ENCODE measurements around the gene ATP6V1G2.

Gene ATP6V1G2

DNA sequence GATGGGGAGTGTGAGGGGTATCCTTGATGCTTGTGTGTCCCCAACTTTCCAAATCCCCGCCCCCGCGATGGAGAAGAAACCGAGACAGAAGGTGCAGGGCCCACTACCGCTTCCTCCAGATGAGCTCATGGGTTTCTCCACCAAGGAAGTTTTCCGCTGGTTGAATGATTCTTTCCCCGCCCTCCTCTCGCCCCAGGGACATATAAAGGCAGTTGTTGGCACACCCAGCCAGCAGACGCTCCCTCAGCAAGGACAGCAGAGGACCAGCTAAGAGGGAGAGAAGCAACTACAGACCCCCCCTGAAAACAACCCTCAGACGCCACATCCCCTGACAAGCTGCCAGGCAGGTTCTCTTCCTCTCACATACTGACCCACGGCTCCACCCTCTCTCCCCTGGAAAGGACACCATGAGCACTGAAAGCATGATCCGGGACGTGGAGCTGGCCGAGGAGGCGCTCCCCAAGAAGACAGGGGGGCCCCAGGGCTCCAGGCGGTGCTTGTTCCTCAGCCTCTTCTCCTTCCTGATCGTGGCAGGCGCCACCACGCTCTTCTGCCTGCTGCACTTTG lies 29.0 kb upstream of the ATP6V1G2 start, which contains the start of gene TNF:
TSS of gene TNF (plus strand) at position 231 of the 567 bp plus-strand sequence. CDS start at position 408, 177 bp downstream.
- no peak for DNase-seq

- no peak for DNase-seq
Observed at GRCh38 chr6:31574106-31575061, 28.0 kb upstream of the ATP6V1G2 start.

GRCh38 chr6:31573239-31574105 lies 27.1 kb upstream of the ATP6V1G2 start:
- no peak for DNase-seq

GRCh38 chr6:31572041-31572911 lies 25.9 kb upstream of the ATP6V1G2 start, which contains the start of gene LTA:
LTA (plus strand) TSS chr6:31572289; CDS start chr6:31572743, 454 bp downstream.
- no peak for DNase-seq

DNA sequence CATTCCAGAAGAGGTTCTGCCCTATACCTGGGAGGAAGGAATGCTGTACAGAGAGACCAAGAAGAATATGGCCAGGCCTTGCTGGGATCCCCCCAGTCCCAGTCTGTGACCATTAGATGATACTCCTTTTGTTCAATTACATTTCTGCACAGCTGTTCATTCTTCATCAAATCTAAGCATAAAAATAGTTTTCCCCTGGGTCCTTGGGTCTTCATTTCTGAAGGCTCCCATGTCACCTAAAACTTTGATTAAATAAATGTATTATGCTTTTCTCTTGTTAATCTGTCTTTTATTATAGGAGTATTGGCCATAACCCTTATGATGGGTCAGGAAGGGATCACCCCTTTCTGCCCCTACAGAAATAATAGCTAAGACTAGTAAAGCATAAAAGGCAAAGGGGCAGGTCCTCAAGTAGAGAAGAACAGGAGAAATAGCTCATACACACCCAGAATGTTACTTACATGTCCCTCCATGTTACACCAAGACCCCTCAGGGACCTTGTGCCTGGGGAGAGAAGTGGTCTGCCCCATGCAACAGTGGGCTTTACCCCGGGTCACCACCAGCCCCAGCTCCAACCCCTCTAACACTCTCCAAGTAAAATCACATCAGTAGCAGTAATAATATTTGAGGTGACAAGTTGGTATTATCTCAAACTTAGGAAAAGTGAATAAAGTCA lies 23.6 kb upstream of the ATP6V1G2 start:
- no peak for DNase-seq

DNA sequence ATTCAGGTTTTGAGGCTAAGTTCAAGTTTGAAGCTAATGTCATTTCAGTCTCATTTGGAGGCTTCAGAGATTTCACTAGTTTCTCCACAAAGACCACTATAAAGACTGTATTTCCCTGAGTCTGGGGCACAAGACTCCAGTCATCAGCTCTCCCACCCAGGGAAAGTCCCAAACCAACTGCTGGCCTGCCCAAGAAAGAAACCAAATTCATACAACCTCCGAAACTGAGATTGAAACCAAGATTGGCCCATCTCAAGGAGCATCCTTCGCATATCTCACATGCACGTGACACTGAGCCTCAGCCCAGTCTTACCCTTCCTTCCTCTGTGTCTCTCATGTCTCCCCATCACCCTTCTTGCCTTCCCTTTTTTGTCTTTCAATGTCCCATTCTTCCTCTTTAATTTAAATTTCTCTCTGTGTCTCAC lies 22.1 kb upstream of the ATP6V1G2 start:
- peak in 1 of 2 experiments; percentile 21 for DNase-seq

DNA sequence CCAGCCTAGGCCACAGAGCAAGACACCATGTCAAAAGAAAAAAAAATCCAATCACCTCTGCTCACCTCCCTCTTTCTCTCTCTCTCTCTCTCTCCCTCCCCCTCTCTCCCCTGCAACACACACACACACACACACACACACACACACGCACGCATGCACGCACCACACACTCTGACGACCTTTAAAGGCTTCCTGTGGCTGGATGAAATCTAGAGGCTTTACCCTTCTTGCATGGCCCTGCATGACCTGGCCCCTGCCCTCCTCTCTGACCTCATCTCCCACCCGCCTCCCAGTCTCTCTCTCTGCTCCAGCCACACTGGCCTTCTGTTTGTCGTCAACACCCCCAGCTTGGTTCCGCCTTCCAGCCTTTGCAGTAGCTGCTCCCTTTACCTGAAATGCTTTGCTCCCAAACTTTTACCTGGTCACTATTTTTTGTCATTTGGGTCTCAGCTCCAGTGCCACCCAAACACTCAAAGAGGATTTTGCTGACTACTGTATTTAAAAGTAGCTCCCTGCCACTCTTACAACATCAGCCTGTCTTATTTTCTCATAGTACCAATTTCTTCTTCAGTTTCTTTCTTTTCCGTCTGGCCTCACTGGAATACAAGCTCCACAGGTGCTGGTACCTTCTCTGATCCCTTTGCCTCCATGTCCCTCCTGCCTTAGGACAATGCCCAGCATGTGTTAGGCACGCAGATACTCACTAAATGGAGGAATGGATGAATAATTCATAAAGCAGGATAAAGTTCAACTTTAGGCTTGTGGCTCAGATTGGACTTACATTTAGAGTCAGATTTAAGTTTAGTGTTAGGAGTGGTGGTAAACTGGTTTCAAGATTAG lies 21.3 kb upstream of the ATP6V1G2 start:
- DNase-seq, result no peak

- no peak for DNase-seq
Observed at GRCh38 chr6:31560697-31561058, 14.3 kb upstream of the ATP6V1G2 start.

GRCh38 chr6:31559958-31560696 lies 13.7 kb upstream of the ATP6V1G2 start:
- peak; percentile 99 to 100 for DNase-seq

GRCh38 chr6:31559606-31559957 lies 13.2 kb upstream of the ATP6V1G2 start:
- DNase-seq, result no peak

DNA sequence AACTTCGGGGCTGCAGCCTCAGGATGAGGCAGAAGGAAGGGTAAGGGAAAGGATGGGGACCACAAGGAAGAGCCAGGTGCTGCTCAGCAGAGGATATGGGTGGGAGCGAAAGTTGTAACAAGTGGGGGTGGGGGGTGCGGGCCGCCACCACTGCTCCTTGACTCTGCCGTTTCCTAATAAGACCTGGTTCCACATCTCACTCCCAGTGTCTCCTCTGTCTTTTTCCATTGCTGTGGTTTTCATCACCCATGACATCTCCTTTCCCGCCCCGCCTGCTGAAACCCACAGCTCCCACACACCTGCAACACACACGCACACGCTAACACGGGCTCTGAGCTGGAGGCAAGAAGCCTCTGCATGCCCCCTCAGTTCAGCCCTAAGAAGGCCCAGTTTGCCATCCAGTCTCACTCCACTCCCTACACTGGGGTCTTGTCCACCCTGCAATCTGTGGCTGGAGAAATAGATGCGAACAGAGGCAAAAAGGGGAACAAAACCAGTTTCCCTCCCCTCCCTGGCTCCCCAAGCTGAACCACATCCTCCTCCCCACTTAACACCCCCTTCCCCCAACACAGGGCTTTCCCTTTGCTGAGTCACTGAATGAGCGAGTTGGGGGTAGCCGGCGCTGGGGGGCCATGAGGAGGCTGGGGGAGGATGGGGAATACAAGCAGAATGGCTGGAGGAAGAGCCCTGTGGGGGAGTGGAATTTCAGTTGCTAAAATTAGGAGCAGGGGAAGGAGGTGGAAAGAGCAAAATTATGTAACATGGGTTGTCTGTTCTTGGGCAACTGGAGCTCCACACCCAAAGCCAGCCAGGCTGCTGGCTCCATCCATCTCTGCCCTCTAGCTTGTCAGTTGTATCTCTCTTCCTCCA lies 12.5 kb upstream of the ATP6V1G2 start:
- DNase-seq, result peak; percentile 99 to 100

DNA sequence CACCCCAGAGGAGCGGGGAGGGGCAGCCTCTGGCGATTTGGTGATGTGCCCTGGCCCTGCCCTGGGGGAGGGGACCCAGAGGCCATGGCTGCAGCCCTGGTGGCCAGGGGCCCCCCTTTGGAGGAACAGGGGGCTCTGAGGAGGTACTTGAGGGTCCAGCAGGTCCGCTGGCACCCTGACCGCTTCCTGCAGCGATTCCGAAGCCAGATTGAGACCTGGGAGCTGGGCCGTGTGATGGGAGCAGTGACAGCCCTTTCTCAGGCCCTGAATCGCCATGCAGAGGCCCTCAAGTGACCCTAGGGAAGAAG lies 11.9 kb upstream of the ATP6V1G2 start:
- no peak for DNase-seq

- DNase-seq, result no peak
Observed at GRCh38 chr6:31557443-31558317, 11.3 kb upstream of the ATP6V1G2 start.

GRCh38 chr6:31556307-31556706 lies 9.9 kb upstream of the ATP6V1G2 start:
- no peak for DNase-seq

GRCh38 chr6:31551371-31551770 lies 5.0 kb upstream of the ATP6V1G2 start:
- DNase-seq, result peak; percentile 91 to 93

DNA sequence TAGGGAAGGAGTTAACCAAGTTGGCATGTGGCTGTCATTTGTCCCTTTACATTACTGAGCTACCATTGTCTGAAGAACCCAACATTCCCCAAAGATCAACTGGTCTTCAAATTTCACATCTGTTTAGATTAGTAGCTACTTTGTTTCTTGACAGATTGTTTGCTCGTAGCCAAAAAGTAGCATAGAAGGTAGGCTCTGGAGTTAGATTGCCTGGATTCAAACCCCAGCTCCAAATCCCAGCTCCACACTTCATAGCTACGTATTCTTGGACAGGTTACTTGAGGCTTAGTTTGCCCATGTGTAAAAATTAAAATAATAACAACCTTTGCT lies 2.1 kb upstream of the ATP6V1G2 start:
- no peak for DNase-seq

DNA sequence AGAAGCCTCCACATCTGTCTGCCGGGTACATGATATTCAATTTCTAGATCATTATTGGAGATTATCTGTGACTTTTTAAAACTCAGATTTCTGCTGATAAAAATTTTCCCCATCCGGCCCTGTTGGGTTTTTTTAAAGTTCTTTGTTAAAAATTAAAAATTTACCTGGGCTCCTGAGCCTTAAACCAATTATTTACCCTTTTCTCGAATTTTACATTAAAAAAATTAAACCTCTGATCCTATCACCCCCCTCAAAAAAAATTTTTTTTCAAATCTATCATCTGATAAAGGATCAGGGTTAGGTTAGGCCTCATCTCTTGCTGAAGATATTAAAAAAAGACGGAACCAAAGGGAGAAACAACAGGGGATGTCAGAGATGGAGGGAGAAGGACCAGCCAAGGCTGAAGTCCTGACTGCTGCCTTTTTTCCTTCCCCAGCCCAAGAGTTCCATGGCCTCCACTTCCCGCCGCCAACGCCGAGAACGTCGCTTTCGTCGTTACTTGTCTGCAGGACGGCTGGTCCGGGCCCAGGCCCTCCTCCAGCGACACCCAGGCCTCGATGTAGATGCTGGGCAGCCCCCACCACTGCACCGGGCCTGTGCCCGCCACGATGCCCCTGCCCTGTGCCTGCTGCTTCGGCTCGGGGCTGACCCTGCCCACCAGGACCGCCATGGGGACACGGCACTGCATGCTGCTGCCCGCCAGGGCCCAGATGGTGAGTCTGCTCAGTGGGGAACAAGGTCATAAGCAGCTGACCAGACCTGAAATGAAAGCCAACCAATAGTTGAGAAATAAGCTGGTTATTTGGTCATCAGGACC lies 1.5 kb upstream of the ATP6V1G2 start:
- no peak for DNase-seq

Data from AML-193 (cell line).